Adrenal gland (tissue), 12 donors: ENCODE results near the gene OSBPL10. TPM values are rescaled to one million over a fixed set of nuclear protein-coding genes. Genes with fewer than 3 reads are reported as not detected.

Experiments used
- DNase-seq, 7 donors: peaks; one replicate each; pipeline ENCODE4 v3.0.0-alpha.2; 2019 to 2020
- H3K27ac ChIP-seq, 5 donors: fragments of 200-600 bp; sonication (generic) in 4 of 5; 1 replicate in 3 of 5; 2 replicates in 2 of 5; pipeline versions ENCODE4 v1.5.1 to v1.8.0; 2016 to 2020; ENCODE audit warnings: mild to moderate bottlenecking in 1 of 5
- H3K27me3 ChIP-seq: fragments of 200-600 bp; 2 replicates; pipeline ENCODE4 v1.8.0; 2021
- H3K36me3 ChIP-seq, 2 donors: fragments of 200-600 bp; replicated peaks in 1 of 2; 1 replicate in 1 of 2; 2 replicates in 1 of 2; pipeline versions ENCODE4 v1.5.1 to v1.8.0; 2018 to 2022
- H3K4me1 ChIP-seq, 2 donors: fragments of 200-600 bp; replicated peaks in 1 of 2; 1 replicate in 1 of 2; 2 replicates in 1 of 2; pipeline versions ENCODE4 v1.5.1 to v1.8.0; 2018 to 2021
- H3K4me3 ChIP-seq, 4 donors: fragments of 200-600 bp; sonication (generic) in 3 of 4; one replicate each; pipeline ENCODE4 v1.5.1; 2016 to 2018
- H3K9me3 ChIP-seq, 3 donors: fragments of 200-600 bp; sonication (generic) in 1 of 3; replicated peaks in 1 of 3; 1 replicate in 2 of 3; 2 replicates in 1 of 3; pipeline versions ENCODE4 v1.5.1 to v1.8.0; 2016 to 2021
- POLR2A ChIP-seq, 2 donors: fragments of 450-650 bp; IDR thresholded peaks; one replicate each; pipeline ENCODE4 v1.6.1; 2017; ENCODE audit warnings: antibody characterized with exemption in 2 of 2, mild to moderate bottlenecking in 2 of 2, moderate library complexity in 1 of 2
- WGBS, 4 donors: extraction: QIAGEN DNeasy Blood & Tissue Kit in 2 of 4; methylation state at CpG; one replicate each; pipeline versions ENCODE4 v1.1.5 to v1.1.7; 2013 to 2017; 5-methylcytosine and 5-hydroxymethylcytosine counted together
- intact Hi-C, 2 donors: fragments of 100-400 bp; cut with DNase I; formaldehyde crosslinking; loops; one replicate each; pipeline versions ENCODE4 v1.14.1 to v1.15.0; 2022 to 2023
- polyA plus RNA-seq, 3 donors: library from polyadenylated mRNA; stranded (reverse); fragments of 200-250 nt in 2 of 3; fragments of 350-450 nt in 1 of 3; fragmentation: Illumina TruSeq in 1 of 3; extraction: RNeasy Lipid Tissue Mini Kit (QIAGEN cat#74804) in 1 of 3; gene quantifications; one replicate each; pipeline ENCODE4 v1.2.3, GENCODE V29; 2013 to 2014
- total RNA-seq, 9 donors: library from RNA; depleted of rRNA in 4 of 9; stranded (reverse); fragments of >200 nt in 4 of 9; fragments of 120-200 nt in 1 of 9; fragmentation: NEBNext Ultra II Directional in 1 of 9; extraction: Animal tissue kit (Norgen Biotek cat#: 25700) in 1 of 9; gene quantifications; one replicate each; pipeline versions ENCODE4 v1.1.0 to v1.2.4, GENCODE V29; 2013 to 2023
- TF ChIP-seq, protein P1 (sequence below), 6 experiments: fragments of 450-650 bp in 4 of 6; fragments of 200-600 bp in 2 of 6; sonication (generic) in 1 of 6; IDR thresholded peaks; 1 replicate in 5 of 6; 2 replicates in 1 of 6; pipeline versions ENCODE4 v1.5.1 to v1.8.0; 2016 to 2021; ENCODE audit warnings: antibody characterized with exemption in 6 of 6, mild to moderate bottlenecking in 2 of 6, moderate library complexity in 1 of 6
- donor health status: healthy with polysubstance abuse.
- donor health status: Bipolar disorder and iron deficiency.
- donor health status: DM: yes; HTN: yes; CAD: no.
- donor health status: DM: no; HTN: no; CAD: no.
- donor health status: DM: no; HTN: no; CAD: no.
- donor health status: DM: yes; HTN: yes; CAD: no.

Gene OSBPL10
- total and polyA plus RNA-seq, 12 donors = 2.0 to 55.6 (median 9.4) TPM

GRCh38 chr3:31906182-31906581 lies 74.9 kb downstream of the OSBPL10 start:
- intact Hi-C loops = no loop called here
- Histone ChIP-seq H3K36me3 (no peaks in the 10 kb centered on the region), H3K4me3 (no peak overlapping the region), H3K4me1 (peaks cover 0 to 5% of the 10 kb centered on the region in 2 donors), H3K27me3 (no peaks in the 10 kb centered on the region), H3K9me3 (no peaks in the 10 kb centered on the region), H3K27ac (no peak overlapping the region)
- WGBS, 4 donors = 63 to 82% (median 67%) methylated on average over 1 of the region's 1 CpG
- TF ChIP-seq, protein P1, sequence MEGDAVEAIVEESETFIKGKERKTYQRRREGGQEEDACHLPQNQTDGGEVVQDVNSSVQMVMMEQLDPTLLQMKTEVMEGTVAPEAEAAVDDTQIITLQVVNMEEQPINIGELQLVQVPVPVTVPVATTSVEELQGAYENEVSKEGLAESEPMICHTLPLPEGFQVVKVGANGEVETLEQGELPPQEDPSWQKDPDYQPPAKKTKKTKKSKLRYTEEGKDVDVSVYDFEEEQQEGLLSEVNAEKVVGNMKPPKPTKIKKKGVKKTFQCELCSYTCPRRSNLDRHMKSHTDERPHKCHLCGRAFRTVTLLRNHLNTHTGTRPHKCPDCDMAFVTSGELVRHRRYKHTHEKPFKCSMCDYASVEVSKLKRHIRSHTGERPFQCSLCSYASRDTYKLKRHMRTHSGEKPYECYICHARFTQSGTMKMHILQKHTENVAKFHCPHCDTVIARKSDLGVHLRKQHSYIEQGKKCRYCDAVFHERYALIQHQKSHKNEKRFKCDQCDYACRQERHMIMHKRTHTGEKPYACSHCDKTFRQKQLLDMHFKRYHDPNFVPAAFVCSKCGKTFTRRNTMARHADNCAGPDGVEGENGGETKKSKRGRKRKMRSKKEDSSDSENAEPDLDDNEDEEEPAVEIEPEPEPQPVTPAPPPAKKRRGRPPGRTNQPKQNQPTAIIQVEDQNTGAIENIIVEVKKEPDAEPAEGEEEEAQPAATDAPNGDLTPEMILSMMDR (IDR thresholded peaks at IDR 0.05) = no peak
- no peak for TF ChIP-seq POLR2A (IDR thresholded peaks at IDR 0.05)
- DNase-seq = no peak

DNA sequence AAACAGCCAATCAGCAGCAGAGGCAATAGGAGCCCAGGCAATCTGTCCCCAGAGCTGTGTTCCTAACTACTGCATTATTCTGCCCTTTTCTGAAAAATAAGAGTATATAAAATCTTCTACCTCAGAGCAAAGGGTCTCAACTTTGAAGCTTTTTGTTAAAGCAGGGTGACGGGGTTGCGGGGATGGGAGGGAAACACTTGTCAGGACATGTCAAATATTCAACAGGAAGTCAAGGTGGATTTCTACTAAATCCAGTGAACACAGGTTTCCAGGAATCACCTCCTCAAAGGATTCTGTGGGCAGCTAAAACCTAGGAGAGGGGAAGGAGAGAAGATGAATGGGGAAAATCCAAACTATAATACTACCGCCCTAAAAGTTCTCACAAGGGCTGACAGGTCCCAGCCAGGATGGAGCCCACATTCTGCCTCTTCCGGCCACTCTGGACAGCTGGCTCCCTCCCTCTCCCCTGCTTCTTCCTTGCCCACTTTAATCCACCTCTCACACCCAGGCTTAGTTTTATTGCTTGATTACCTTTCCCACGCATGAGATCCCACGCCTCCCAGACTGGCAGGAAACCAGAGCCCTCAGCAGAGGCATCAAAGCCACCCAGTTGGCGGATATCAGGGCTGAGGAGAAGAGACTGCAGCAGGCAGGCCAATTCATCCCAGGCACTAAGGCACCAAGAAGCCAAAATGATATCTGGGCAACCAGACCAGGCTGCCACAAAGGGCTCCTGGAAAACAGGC lies 77.2 kb downstream of the OSBPL10 start:
- H3K27ac ChIP-seq = no peak overlapping the region
- H3K4me1 ChIP-seq = peaks cover 0 to under 1% of the 10 kb centered on the region in 2 donors
- H3K36me3 ChIP-seq = no peaks in the 10 kb centered on the region
- H3K4me3 ChIP-seq = no peak overlapping the region
- H3K27me3 ChIP-seq = no peaks in the 10 kb centered on the region
- 88 to 94% (median 94%) methylated on average over 7 of the region's 7 CpGs for WGBS, 4 donors
- intact Hi-C loops = no loop called here
- TF ChIP-seq, protein P1 (IDR thresholded peaks at IDR 0.05) = no peak
- no peak for TF ChIP-seq POLR2A (IDR thresholded peaks at IDR 0.05)
- no peaks in the 10 kb centered on the region for H3K9me3 ChIP-seq
- DNase-seq = no peak

DNA sequence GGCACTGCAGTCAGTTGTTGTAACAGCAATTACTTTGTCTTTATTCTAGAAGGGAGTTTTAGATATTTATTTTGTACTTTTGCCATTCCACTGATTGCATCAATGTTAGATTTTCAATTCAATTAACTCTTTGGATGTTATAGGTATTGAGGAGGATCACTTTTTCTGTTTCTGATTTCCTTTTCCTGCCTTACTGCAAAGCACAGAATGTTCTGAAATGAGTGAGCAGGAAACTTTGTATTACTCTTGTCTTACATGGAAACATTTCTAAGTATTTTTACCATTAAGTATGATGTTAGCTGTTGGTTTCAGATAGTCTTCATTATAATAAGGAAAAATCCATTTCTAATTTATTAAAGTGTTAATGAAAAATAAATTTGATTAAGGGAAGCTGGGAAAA lies 80.5 kb downstream of the OSBPL10 start:
- DNase-seq = no peak
- intact Hi-C loops = no loop called here
- no peak for TF ChIP-seq POLR2A (IDR thresholded peaks at IDR 0.05)
- TF ChIP-seq, protein P1 (IDR thresholded peaks at IDR 0.05) = no peak
- H3K27ac ChIP-seq = no peak overlapping the region
- H3K4me3 ChIP-seq = no peak overlapping the region
- no peaks in the 10 kb centered on the region for H3K4me1 ChIP-seq
- no peaks in the 10 kb centered on the region for H3K36me3 ChIP-seq
- no peaks in the 10 kb centered on the region for H3K27me3 ChIP-seq
- H3K9me3 ChIP-seq = no peaks in the 10 kb centered on the region

DNA sequence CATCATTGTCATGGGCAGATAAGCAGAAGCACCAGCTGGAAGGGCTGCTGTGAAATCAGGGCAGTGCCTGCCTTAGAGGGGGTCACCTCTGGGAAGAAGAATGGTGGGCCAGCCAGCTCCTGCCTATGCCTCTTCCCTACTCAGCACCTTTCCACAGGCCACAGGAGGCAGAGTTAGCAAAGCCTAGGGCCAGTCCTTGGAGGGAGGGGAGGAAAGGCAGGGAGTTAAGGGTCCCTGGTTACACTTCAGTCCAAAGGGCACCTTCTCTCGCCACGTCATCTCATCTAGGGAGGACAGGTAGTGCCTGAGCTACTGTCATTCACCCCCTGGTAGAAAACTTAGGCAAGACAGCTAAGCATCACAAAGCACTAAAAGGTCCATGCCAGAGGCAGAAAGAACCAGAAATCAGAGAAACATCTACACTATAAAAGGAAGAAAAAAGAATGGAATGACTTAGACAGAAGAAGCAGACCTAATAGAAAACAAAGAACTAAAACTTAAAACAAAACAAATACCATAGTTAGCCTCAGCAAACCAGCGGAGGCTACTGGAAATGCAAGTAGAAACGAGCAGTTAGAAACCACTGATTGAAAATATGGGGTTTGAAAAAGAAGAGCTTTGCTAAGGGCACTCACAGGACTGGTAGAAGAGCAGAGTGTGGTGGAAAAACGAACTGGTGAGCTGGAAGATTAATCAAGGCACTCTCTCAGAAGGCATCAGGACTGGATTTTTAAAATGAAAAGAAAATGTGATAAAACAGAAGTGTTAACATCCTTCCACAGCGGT lies 84.2 kb downstream of the OSBPL10 start:
- no peak overlapping the region for H3K4me3 ChIP-seq
- intact Hi-C loops = no loop called here
- no peaks in the 10 kb centered on the region for H3K9me3 ChIP-seq
- no peak overlapping the region for H3K27ac ChIP-seq
- H3K4me1 ChIP-seq = no peaks in the 10 kb centered on the region
- TF ChIP-seq POLR2A (IDR thresholded peaks at IDR 0.05) = no peak
- TF ChIP-seq, protein P1 (IDR thresholded peaks at IDR 0.05) = no peak
- whole genome bisulfite sequencing, 4 donors = 76 to 95% (median 81%) methylated on average over 6 of the region's 6 CpGs
- H3K36me3 ChIP-seq = no peaks in the 10 kb centered on the region
- DNase-seq = no peak
- no peaks in the 10 kb centered on the region for H3K27me3 ChIP-seq
